Measurements from ENCODE around the gene ANKMY1.

DNA sequence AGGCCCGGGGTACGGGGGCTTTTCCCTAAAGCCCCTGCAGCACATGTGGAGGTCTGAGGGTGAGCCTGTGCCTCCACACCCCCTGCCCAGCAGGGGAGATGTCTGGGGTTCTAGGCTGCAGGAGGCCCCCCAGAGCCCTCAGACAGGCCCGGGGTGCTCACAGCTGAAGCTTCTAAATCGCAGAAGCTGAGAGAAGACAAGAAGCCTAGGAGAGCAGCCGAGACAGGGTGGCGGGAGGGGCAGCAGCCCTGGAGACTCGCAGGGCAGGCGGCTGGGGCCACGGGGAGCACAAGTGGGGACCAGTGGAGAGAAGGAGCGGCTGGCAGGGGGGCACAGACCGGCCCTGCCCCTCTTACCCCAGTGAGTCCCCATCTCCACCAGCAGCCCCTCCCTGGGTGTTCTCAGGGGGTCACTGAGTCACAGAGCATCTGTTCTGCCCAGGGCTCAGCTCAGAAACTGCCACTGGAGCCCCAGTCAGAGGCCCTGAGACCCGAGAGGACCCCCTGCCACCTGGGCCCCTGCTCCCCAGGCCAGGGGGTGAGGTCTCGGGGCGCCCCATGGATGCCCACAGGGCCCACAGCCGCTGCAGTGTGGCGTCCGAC is 96.2 kb downstream of the ANKMY1 start:
- TF ChIP-seq KLF16 (tag by site-specific recombination; IDR thresholded peaks at IDR 0.05) (no peak), SP2 (tag by site-specific recombination; IDR thresholded peaks at IDR 0.05) (no peak), ZNF664 (tag by site-specific recombination; IDR thresholded peaks at IDR 0.05) (no peak), ZNF501 (tag by site-specific recombination; IDR thresholded peaks at IDR 0.05) (no peak), ZNF48 (tag by site-specific recombination; IDR thresholded peaks at IDR 0.05) (no peak)
- TF ChIP-seq, protein P1, sequence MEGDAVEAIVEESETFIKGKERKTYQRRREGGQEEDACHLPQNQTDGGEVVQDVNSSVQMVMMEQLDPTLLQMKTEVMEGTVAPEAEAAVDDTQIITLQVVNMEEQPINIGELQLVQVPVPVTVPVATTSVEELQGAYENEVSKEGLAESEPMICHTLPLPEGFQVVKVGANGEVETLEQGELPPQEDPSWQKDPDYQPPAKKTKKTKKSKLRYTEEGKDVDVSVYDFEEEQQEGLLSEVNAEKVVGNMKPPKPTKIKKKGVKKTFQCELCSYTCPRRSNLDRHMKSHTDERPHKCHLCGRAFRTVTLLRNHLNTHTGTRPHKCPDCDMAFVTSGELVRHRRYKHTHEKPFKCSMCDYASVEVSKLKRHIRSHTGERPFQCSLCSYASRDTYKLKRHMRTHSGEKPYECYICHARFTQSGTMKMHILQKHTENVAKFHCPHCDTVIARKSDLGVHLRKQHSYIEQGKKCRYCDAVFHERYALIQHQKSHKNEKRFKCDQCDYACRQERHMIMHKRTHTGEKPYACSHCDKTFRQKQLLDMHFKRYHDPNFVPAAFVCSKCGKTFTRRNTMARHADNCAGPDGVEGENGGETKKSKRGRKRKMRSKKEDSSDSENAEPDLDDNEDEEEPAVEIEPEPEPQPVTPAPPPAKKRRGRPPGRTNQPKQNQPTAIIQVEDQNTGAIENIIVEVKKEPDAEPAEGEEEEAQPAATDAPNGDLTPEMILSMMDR (tag by site-specific recombination; IDR thresholded peaks at IDR 0.05) = no peak
- TF ChIP-seq, protein P2, sequence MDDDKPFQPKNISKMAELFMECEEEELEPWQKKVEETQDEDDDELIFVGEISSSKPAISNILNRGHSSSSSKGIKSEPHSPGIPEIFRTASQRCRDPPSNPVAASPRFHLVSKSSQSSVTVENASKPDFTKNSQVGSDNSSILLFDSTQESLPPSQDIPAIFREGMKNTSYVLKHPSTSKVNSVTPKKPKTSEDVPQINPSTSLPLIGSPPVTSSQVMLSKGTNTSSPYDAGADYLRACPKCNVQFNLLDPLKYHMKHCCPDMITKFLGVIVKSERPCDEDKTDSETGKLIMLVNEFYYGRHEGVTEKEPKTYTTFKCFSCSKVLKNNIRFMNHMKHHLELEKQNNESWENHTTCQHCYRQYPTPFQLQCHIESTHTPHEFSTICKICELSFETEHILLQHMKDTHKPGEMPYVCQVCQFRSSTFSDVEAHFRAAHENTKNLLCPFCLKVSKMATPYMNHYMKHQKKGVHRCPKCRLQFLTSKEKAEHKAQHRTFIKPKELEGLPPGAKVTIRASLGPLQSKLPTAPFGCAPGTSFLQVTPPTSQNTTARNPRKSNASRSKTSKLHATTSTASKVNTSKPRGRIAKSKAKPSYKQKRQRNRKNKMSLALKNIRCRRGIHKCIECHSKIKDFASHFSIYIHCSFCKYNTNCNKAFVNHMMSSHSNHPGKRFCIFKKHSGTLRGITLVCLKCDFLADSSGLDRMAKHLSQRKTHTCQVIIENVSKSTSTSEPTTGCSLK (tag by site-specific recombination; IDR thresholded peaks at IDR 0.05) = no peak

Measured in HEK293 (cell line).